Right lobe of liver (tissue), 6 donors: ENCODE results near the gene SMIM38. TPM values are rescaled to one million over a fixed set of nuclear protein-coding genes. Genes with fewer than 3 reads are reported as not detected.

ENCODE experiments used
- ATAC-seq, 4 donors: fragments of 200-7000 bp; cut with Tn5 transposase; one replicate each; pipeline ENCODE4 v1.9.1; 2020; ENCODE audit warnings: mild to moderate bottlenecking in 4 of 4, moderate library complexity in 4 of 4
- DNase-seq, 3 donors: peaks; one replicate each; pipeline ENCODE4 v3.0.0-alpha.2; 2020
- H3K27ac ChIP-seq, 3 donors: fragments of 200-600 bp; one replicate each; pipeline ENCODE4 v1.8.0; 2022
- H3K27me3 ChIP-seq, 2 donors: fragments of 200-600 bp; one replicate each; pipeline ENCODE4 v1.8.0; 2022
- H3K36me3 ChIP-seq, 4 donors: fragments of 200-600 bp; sonication (generic) in 1 of 4; one replicate each; pipeline versions ENCODE4 v1.5.1 to v1.8.0; 2017 to 2022; ENCODE audit warnings: control low read depth in 1 of 4
- H3K4me1 ChIP-seq, 4 donors: fragments of 200-600 bp; sonication (generic) in 1 of 4; one replicate each; pipeline versions ENCODE4 v1.5.1 to v1.8.0; 2017 to 2022; ENCODE audit warnings: control low read depth in 1 of 4
- H3K4me3 ChIP-seq, 3 donors: fragments of 200-600 bp; one replicate each; pipeline ENCODE4 v1.8.0; 2022
- H3K9me3 ChIP-seq, 4 donors: fragments of 200-600 bp; sonication (generic) in 1 of 4; one replicate each; pipeline versions ENCODE4 v1.5.1 to v1.8.0; 2017 to 2022; ENCODE audit warnings: control low read depth in 1 of 4
- CTCF ChIP-seq, 4 donors: fragments of 200-600 bp in 3 of 4; fragments of 450-650 bp in 1 of 4; IDR thresholded peaks; one replicate each; pipeline versions ENCODE4 v1.5.1 to v1.8.0; 2016 to 2022; ENCODE audit warnings: antibody characterized with exemption in 4 of 4, mild to moderate bottlenecking in 2 of 4
- POLR2A ChIP-seq: fragments of 450-650 bp; IDR thresholded peaks from one replicate; pipeline ENCODE4 v1.6.1; 2017; ENCODE audit warnings: antibody characterized with exemption, mild to moderate bottlenecking
- WGBS: methylation state at CpG from one replicate; pipeline ENCODE4 v1.1.6; 2018; ENCODE audit warnings: low coverage, low lambda C conversion rate; ENCODE audit not compliant: insufficient coverage; ENCODE audit errors: missing lambda C conversion rate; 5-methylcytosine and 5-hydroxymethylcytosine counted together
- intact Hi-C, 2 donors: fragments of 100-400 bp; cut with DNase I; formaldehyde crosslinking; loops; one replicate each; pipeline versions ENCODE4 v1.11.2 to v1.14.1; 2022
- long read RNA-seq: library from polyadenylated mRNA; unstranded; transcript quantifications from one replicate; pipeline ENCODE4 v2.0.0, GENCODE V29; 2019
- total RNA-seq, 6 experiments: library from RNA; depleted of rRNA in 2 of 6; stranded (reverse); fragments of >200 nt in 2 of 6; fragmentation: NEBNext Ultra II Directional in 3 of 6; extraction: Animal tissue kit (Norgen Biotek cat#: 25700) in 3 of 6; gene quantifications; one replicate each; pipeline versions ENCODE4 v1.1.0 to v1.2.4, GENCODE V29; 2016 to 2023
- donor health status: DM: no; HTN: yes; CAD: no.
- donor health status: DM: no; HTN: no; CAD: no.
- donor health status: DM: no; HTN: no; CAD: no.
- donor health status: DM: no; HTN: yes; CAD: no.
- donor health status: DM: no; HTN: yes; CAD: no.

SMIM38 gene
- total RNA-seq: not detected
- long read RNA-seq: 0 reads

- intact Hi-C loops: no loop called here
- DNase-seq (no peak), ATAC-seq (peak in 1 of 4 donors; percentile 12)
- no peak for TF ChIP-seq POLR2A
- no peak for TF ChIP-seq CTCF (IDR thresholded peaks at IDR 0.05)
- no peaks in the 10 kb centered on the region for H3K27me3 ChIP-seq
- no peaks in the 10 kb centered on the region for H3K4me1 ChIP-seq
- no peak within 1 kb of the TSS for H3K27ac ChIP-seq
- no peaks in the 10 kb centered on the region for H3K9me3 ChIP-seq
- 33% methylated on average over 2 of the region's 32 CpGs for WGBS
- H3K4me3 ChIP-seq: no peak within 1 kb of the TSS
- H3K36me3 ChIP-seq: no peaks in the 10 kb centered on the region
These were observed at the start of gene SMIM38 for GRCh38 chr11:69155302-69156234. TSS of gene SMIM38 (plus strand) at chr11:69155935. CDS start at chr11:69157847, 1,912 bp downstream.

GRCh38 chr11:69106031-69106811 is 49.5 kb upstream of the SMIM38 start:
- H3K27ac ChIP-seq: no peak overlapping the region
- TF ChIP-seq CTCF (IDR thresholded peaks at IDR 0.05): no peak
- TF ChIP-seq POLR2A: no peak
- no peaks in the 10 kb centered on the region for H3K27me3 ChIP-seq
- no peak overlapping the region for H3K4me3 ChIP-seq
- no peaks in the 10 kb centered on the region for H3K9me3 ChIP-seq
- ATAC-seq: no peak
- intact Hi-C loops: loop anchor here in 1 of 2 donors (5.0 kb wide), 1 partner anchor 551 kb away; no protein-coding TSS in a partner anchor
- H3K4me1 ChIP-seq: peaks cover 0 to 2% (median 0%) of the 10 kb centered on the region in 4 donors
- DNase-seq: peak in 2 of 3 donors; percentile 18 to 43
- WGBS: 60% methylated on average over 8 of the region's 23 CpGs
- H3K36me3 ChIP-seq: no peaks in the 10 kb centered on the region

- H3K27me3 ChIP-seq: no peaks in the 10 kb centered on the region
- no peak overlapping the region for H3K27ac ChIP-seq
- intact Hi-C loops: loop anchor here in 1 of 2 donors (5.0 kb wide), 1 partner anchor 550 kb away; no protein-coding TSS in a partner anchor
- H3K36me3 ChIP-seq: no peaks in the 10 kb centered on the region
- no peaks in the 10 kb centered on the region for H3K9me3 ChIP-seq
- H3K4me1 ChIP-seq: no peaks in the 10 kb centered on the region
- TF ChIP-seq POLR2A: no peak
- TF ChIP-seq CTCF (IDR thresholded peaks at IDR 0.05): no peak
- DNase-seq (no peak), ATAC-seq (no peak)
- H3K4me3 ChIP-seq: no peak overlapping the region
These were observed 48.3 kb upstream of the SMIM38 start for GRCh38 chr11:69107413-69107812.

GRCh38 chr11:69108030-69108429 is 47.7 kb upstream of the SMIM38 start:
- H3K4me3 ChIP-seq: no peak overlapping the region
- no peak overlapping the region for H3K27ac ChIP-seq
- no peak for ATAC-seq
- WGBS: 88% methylated on average over 6 of the region's 7 CpGs
- H3K9me3 ChIP-seq: no peaks in the 10 kb centered on the region
- no peaks in the 10 kb centered on the region for H3K27me3 ChIP-seq
- H3K36me3 ChIP-seq: no peaks in the 10 kb centered on the region
- intact Hi-C loops: loop anchor here in 1 of 2 donors (5.0 kb wide), 1 partner anchor 549 kb away; no protein-coding TSS in a partner anchor
- no peak for TF ChIP-seq POLR2A
- TF ChIP-seq CTCF (IDR thresholded peaks at IDR 0.05): no peak
- H3K4me1 ChIP-seq: no peaks in the 10 kb centered on the region
- DNase-seq: peak in 2 of 3 donors; percentile 7 to 14
